HL-60 (cell line): Measurements from ENCODE around the gene ADTRP.

Experiments used
- CTCF ChIP-seq: IDR thresholded peaks from one replicate; pipeline ENCODE4 v1.5.1; 2011; ENCODE audit warnings: low read length, control low read depth, inconsistent platforms; ENCODE audit not compliant: insufficient read depth
- POLR2AphosphoS5 ChIP-seq: IDR thresholded peaks from 2 replicates; pipeline ENCODE4 v1.6.1; 2012; ENCODE audit warnings: low read depth
- SPI1 ChIP-seq: IDR thresholded peaks from 2 replicates; pipeline ENCODE4 v1.6.1; 2012; ENCODE audit warnings: low read depth, mild to moderate bottlenecking, borderline replicate concordance

GRCh38 chr6:11796829-11797228 is 18.2 kb upstream of the ADTRP start:
- TF ChIP-seq CTCF = no peak
- TF ChIP-seq SPI1 = no peak
- TF ChIP-seq POLR2AphosphoS5 = no peak
